Choroid plexus epithelial cell (primary cell): ENCODE results near the gene COL17A1.

ENCODE experiments used
- DNase-seq: peaks from one replicate; pipeline ENCODE4 v3.0.0-alpha.2; 2010; ENCODE audit warnings: low read depth
- H3K4me3 ChIP-seq: 2 replicates; pipeline ENCODE4 v1.5.1; 2011; ENCODE audit warnings: low read depth, mild to moderate bottlenecking, control low read depth, low read length, moderate library complexity
- TF ChIP-seq, protein P1 (sequence below): conservative IDR thresholded peaks from 2 replicates; pipeline ENCODE4 v1.5.1; 2011; ENCODE audit warnings: low read depth, mild to moderate bottlenecking, control low read depth, inconsistent platforms, low read length, moderate library complexity

Gene COL17A1

GRCh38 chr10:104084482-104085142, 1.1 kb downstream of the COL17A1 start:
- no peak overlapping the region for H3K4me3 ChIP-seq
- TF ChIP-seq, protein P1, sequence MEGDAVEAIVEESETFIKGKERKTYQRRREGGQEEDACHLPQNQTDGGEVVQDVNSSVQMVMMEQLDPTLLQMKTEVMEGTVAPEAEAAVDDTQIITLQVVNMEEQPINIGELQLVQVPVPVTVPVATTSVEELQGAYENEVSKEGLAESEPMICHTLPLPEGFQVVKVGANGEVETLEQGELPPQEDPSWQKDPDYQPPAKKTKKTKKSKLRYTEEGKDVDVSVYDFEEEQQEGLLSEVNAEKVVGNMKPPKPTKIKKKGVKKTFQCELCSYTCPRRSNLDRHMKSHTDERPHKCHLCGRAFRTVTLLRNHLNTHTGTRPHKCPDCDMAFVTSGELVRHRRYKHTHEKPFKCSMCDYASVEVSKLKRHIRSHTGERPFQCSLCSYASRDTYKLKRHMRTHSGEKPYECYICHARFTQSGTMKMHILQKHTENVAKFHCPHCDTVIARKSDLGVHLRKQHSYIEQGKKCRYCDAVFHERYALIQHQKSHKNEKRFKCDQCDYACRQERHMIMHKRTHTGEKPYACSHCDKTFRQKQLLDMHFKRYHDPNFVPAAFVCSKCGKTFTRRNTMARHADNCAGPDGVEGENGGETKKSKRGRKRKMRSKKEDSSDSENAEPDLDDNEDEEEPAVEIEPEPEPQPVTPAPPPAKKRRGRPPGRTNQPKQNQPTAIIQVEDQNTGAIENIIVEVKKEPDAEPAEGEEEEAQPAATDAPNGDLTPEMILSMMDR, result no peak
- DNase-seq, result no peak

DNA sequence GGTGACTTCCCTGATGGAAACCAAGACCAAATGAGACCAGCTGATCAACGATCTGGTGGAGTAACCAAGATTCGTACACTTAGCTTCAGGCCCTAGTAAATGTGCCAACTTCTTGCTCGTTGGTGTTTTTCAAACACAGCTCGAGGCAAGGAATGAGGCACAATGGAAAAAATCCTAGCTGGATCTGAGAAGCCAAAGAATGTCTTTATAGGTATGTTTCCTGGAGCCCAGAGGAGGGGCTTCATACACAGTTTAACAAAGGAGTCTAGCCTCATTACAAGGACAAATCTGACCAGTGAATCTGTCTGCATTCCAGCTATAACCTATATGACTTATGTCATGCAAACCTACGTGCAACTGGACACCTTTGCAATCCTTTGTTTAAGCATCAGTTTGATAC, 3.7 kb downstream of the COL17A1 start:
- TF ChIP-seq, protein P1, result no peak
- DNase-seq, result no peak
- no peak overlapping the region for H3K4me3 ChIP-seq

DNA sequence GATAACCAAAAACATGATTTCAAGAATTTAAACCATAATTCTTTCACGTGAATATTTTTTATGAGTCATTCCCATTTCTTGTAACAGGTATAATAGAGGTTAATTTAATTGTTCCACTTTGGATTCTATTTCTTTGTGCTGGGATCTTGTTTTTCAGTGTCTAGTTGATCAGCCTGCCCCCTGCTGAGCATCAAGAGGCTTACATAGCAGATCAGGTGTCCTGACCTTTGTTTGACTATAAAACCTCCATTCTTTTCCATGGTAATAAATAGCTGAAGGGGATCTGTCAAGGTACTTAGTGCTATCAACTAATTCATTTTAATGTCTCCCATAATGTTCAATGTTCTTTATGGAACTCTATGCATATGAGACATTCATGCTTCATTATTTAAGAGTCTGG, 4.9 kb downstream of the COL17A1 start:
- TF ChIP-seq, protein P1, result peak; percentile 38
- no peak for DNase-seq
- no peak overlapping the region for H3K4me3 ChIP-seq

GRCh38 chr10:104077663-104078151, 8.0 kb downstream of the COL17A1 start:
- no peak overlapping the region for H3K4me3 ChIP-seq
- no peak for DNase-seq
- TF ChIP-seq, protein P1, result no peak

DNA sequence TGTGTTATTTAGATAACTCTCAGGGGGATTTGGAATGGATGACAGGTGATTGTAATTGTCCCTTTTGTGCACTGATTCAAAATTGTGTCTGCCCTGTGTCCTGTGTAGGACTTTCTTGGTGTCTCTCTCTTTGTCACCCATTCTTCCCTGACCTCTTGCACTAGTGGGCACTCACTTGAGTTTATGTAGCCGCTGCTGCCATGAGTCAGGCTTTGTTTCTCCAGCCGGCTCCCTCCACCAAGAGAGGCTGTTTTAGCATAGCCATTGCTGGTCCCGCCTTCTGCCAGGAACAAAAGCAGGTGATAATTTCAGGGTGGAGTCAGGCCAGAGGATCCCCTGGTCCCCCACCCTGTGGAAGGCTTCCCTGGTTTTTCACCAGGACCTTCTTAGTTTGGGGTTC, 8.4 kb downstream of the COL17A1 start:
- DNase-seq, result peak; percentile 12
- H3K4me3 ChIP-seq, result no peak overlapping the region
- TF ChIP-seq, protein P1, result no peak

DNA sequence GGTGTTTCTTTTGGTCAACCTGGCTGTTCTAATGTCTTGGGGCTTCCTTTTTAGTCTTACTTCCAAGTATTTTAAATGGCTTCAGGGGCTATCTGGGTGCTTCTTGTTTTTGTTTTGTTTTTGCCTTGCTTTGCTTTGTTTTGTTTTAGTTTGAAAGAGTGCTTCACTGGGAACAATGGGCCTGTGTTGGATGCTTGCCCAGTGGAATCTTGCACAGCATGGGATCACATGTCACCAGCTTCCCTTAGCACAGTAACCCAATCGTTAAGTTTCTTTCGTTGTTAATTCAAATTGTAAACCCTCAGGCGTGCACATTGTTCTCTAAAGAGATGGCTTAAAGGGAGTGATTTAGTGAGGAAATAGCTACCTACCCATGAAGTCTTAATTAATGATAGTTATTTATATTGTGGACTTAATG, 8.9 kb downstream of the COL17A1 start:
- TF ChIP-seq, protein P1, result no peak
- H3K4me3 ChIP-seq, result no peak overlapping the region
- peak; percentile 76 for DNase-seq

- DNase-seq, result no peak
- TF ChIP-seq, protein P1, result no peak
- H3K4me3 ChIP-seq, result no peak overlapping the region
Observed at GRCh38 chr10:104074505-104074904, 11.2 kb downstream of the COL17A1 start.
